IMR-90 (cell line): ENCODE data around the gene BMP3. TPM values are rescaled to one million over a fixed set of nuclear protein-coding genes. Genes with fewer than 3 reads are reported as not detected.

Source experiments
- ATAC-seq: fragments of 200-7000 bp; cut with Tn5 transposase; 2 replicates; pipeline ENCODE4 v1.9.1; 2020; ENCODE audit warnings: low read depth, mild to moderate bottlenecking, moderate library complexity
- BruUV-seq: library from RNA; stranded (reverse); fragments of 400-500 nt; replicated peaks from 2 replicates; lab custom pipeline; 2021; lab: Mats Ljungman, UMichigan
- CTCF ChIA-PET: fragments of 300-600 bp; formaldehyde crosslinking; extraction: SDS; loops from one replicate; lab custom pipeline; 2021; ENCODE audit warnings: antibody characterized with exemption; lab: Yijun Ruan, JAX
- POLR2A ChIA-PET: fragments of 300-600 bp; sonication (Branson Sonifier 250); formaldehyde crosslinking; loops from one replicate; lab custom pipeline; 2022; ENCODE audit warnings: antibody characterized with exemption; ENCODE audit not compliant: unreplicated experiment; lab: Charles Lee
- DNase-seq: peaks from one replicate; pipeline ENCODE4 v3.0.0; 2013
- H2AFZ ChIP-seq: replicated peaks from 2 replicates; pipeline ENCODE3; 2013; ENCODE audit warnings: low read length, mild to moderate bottlenecking; ENCODE audit not compliant: poor library complexity
- H2AK5ac ChIP-seq: 2 replicates; pipeline ENCODE4 v1.6.1; 2013; ENCODE audit warnings: low read depth, low read length, inconsistent platforms
- H2AK9ac ChIP-seq: replicated peaks from 2 replicates; pipeline ENCODE3; 2013; ENCODE audit warnings: mild to moderate bottlenecking, low read depth, low read length, moderate library complexity; ENCODE audit not compliant: poor library complexity
- H2BK120ac ChIP-seq: 2 replicates; pipeline ENCODE4 v1.6.1; 2013; ENCODE audit warnings: low read depth, low read length, inconsistent platforms
- H2BK15ac ChIP-seq: 3 replicates; pipeline ENCODE4 v1.6.1; 2013; ENCODE audit warnings: low read depth, low read length, inconsistent platforms
- H2BK20ac ChIP-seq: 2 replicates; pipeline ENCODE4 v1.6.1; 2013; ENCODE audit warnings: low read depth, mild to moderate bottlenecking, inconsistent platforms, low read length, moderate library complexity
- H2BK5ac ChIP-seq: 2 replicates; pipeline ENCODE4 v1.6.1; 2013; ENCODE audit warnings: mild to moderate bottlenecking, low read depth, low read length, inconsistent platforms; ENCODE audit not compliant: poor library complexity, severe bottlenecking
- H3K14ac ChIP-seq: replicated peaks from 2 replicates; pipeline ENCODE4 v1.6.1; 2013; ENCODE audit warnings: low read depth, low read length, inconsistent platforms
- H3K18ac ChIP-seq: 2 replicates; pipeline ENCODE4 v1.6.1; 2013; ENCODE audit warnings: low read depth, low read length, control low read depth
- H3K23ac ChIP-seq: 2 replicates; pipeline ENCODE4 v1.6.1; 2013; ENCODE audit warnings: low read depth, low read length, inconsistent platforms
- H3K27ac ChIP-seq: 2 replicates; pipeline ENCODE4 v1.5.1; 2013; ENCODE audit warnings: mild to moderate bottlenecking, control low read depth, low read length; ENCODE audit not compliant: insufficient read depth
- H3K27me3 ChIP-seq: 2 replicates; pipeline ENCODE4 v1.6.1; 2013; ENCODE audit warnings: low read length; ENCODE audit not compliant: control insufficient read depth, insufficient read depth
- H3K36me3 ChIP-seq: 2 replicates; pipeline ENCODE4 v1.6.1; 2013; ENCODE audit warnings: low read length, mixed read lengths; ENCODE audit not compliant: control insufficient read depth, insufficient read depth
- H3K4ac ChIP-seq: 2 replicates; pipeline ENCODE4 v1.6.1; 2013; ENCODE audit warnings: low read depth, low read length, inconsistent platforms
- H3K4me1 ChIP-seq: 2 replicates; pipeline ENCODE4 v1.6.1; 2013; ENCODE audit warnings: low read length, mixed read lengths; ENCODE audit not compliant: control insufficient read depth, insufficient read depth
- H3K4me2 ChIP-seq: 2 replicates; pipeline ENCODE4 v1.6.1; 2013; ENCODE audit warnings: low read depth, mild to moderate bottlenecking, control low read depth, low read length, moderate library complexity
- H3K4me3 ChIP-seq: 2 replicates; pipeline ENCODE4 v1.5.1; 2013; ENCODE audit warnings: low read depth, mild to moderate bottlenecking, control low read depth, low read length, moderate library complexity; ENCODE audit not compliant: insufficient read depth
- H3K56ac ChIP-seq: 2 replicates; pipeline ENCODE4 v1.6.1; 2013; ENCODE audit warnings: low read length, inconsistent platforms; ENCODE audit not compliant: insufficient read depth; ENCODE audit errors: extremely low read depth
- H3K79me1 ChIP-seq, 2 experiments: 2 replicates each; pipeline ENCODE4 v1.6.1; 2013; ENCODE audit warnings: low read length in 2 of 2, inconsistent platforms in 1 of 2, low read depth in 1 of 2
- H3K9ac ChIP-seq: 2 replicates; pipeline ENCODE4 v1.6.1; 2013; ENCODE audit warnings: low read depth, low read length, control low read depth
- H3K9me1 ChIP-seq: 2 replicates; pipeline ENCODE4 v1.6.1; 2013; ENCODE audit warnings: low read length, inconsistent platforms; ENCODE audit not compliant: insufficient read depth
- H3K9me3 ChIP-seq: 2 replicates; pipeline ENCODE4 v1.6.1; 2013; ENCODE audit warnings: low read length; ENCODE audit not compliant: control insufficient read depth, insufficient read depth
- H4K20me1 ChIP-seq: 2 replicates; pipeline ENCODE4 v1.6.1; 2013; ENCODE audit warnings: low read length, inconsistent platforms; ENCODE audit not compliant: insufficient read depth
- H4K5ac ChIP-seq: 2 replicates; pipeline ENCODE4 v1.6.1; 2013; ENCODE audit warnings: mild to moderate bottlenecking, low read depth, low read length, control low read depth
- H4K8ac ChIP-seq, 2 experiments: 2 replicates each; pipeline ENCODE4 v1.6.1; 2013; ENCODE audit warnings: low read depth in 2 of 2, low read length in 2 of 2, control low read depth in 1 of 2, inconsistent platforms in 1 of 2
- H4K91ac ChIP-seq: 2 replicates; pipeline ENCODE4 v1.6.1; 2013; ENCODE audit warnings: low read depth, low read length, inconsistent platforms; ENCODE audit not compliant: insufficient read depth
- BHLHE40 ChIP-seq: fragments of 150-350 bp; IDR thresholded peaks from 2 replicates; pipeline ENCODE4 v1.6.1; 2016; ENCODE audit warnings: mild to moderate bottlenecking, low read depth, low read length
- CEBPB ChIP-seq: IDR thresholded peaks from 2 replicates; pipeline ENCODE4 v1.6.1; 2012; ENCODE audit warnings: low read depth, low read length, improper control_type of control experiment
- CHD1 ChIP-seq: IDR thresholded peaks from 2 replicates; pipeline ENCODE4 v1.6.1; 2012; ENCODE audit warnings: low read depth, low read length, improper control_type of control experiment
- CTCF ChIP-seq: conservative IDR thresholded peaks from 2 replicates; pipeline ENCODE4 v1.5.1; 2012; ENCODE audit warnings: mild to moderate bottlenecking, low read depth, low read length, improper control_type of control experiment
- FOS ChIP-seq: fragments of 150-350 bp; IDR thresholded peaks from 2 replicates; pipeline ENCODE4 v1.6.1; 2016; ENCODE audit warnings: low read depth, low read length
- MAFK ChIP-seq: IDR thresholded peaks from 2 replicates; pipeline ENCODE4 v1.6.1; 2012; ENCODE audit warnings: low read depth, low read length, improper control_type of control experiment
- MAZ ChIP-seq: IDR thresholded peaks from 2 replicates; pipeline ENCODE4 v1.6.1; 2012; ENCODE audit warnings: low read depth, mild to moderate bottlenecking, low read length, improper control_type of control experiment, moderate library complexity, borderline replicate concordance
- MXI1 ChIP-seq: IDR thresholded peaks from 2 replicates; pipeline ENCODE4 v1.6.1; 2012; ENCODE audit warnings: low read depth, mild to moderate bottlenecking, low read length, moderate library complexity, borderline replicate concordance
- NFE2L2 ChIP-seq: fragments of 150-350 bp; IDR thresholded peaks from 2 replicates; pipeline ENCODE4 v1.6.1; 2016; ENCODE audit warnings: low read depth, mild to moderate bottlenecking, low read length
- POLR2A ChIP-seq: IDR thresholded peaks from 2 replicates; pipeline ENCODE4 v1.6.1; 2012; ENCODE audit warnings: mild to moderate bottlenecking, low read depth, low read length
- RAD21 ChIP-seq: IDR thresholded peaks from 2 replicates; pipeline ENCODE4 v1.6.1; 2012; ENCODE audit warnings: low read length, improper control_type of control experiment
- RCOR1 ChIP-seq: IDR thresholded peaks from 2 replicates; pipeline ENCODE4 v1.6.1; 2012; ENCODE audit warnings: mild to moderate bottlenecking, low read length, improper control_type of control experiment; ENCODE audit not compliant: insufficient replicate concordance
- RFX5 ChIP-seq: IDR thresholded peaks from 2 replicates; pipeline ENCODE4 v1.8.0; 2012; ENCODE audit warnings: low read depth, mild to moderate bottlenecking, low read length, moderate library complexity
- SMC3 ChIP-seq: fragments of 150-350 bp; IDR thresholded peaks from 2 replicates; pipeline ENCODE4 v1.6.1; 2016; ENCODE audit warnings: low read depth, mild to moderate bottlenecking, antibody characterized with exemption, low read length, moderate library complexity
- USF2 ChIP-seq: fragments of 150-350 bp; IDR thresholded peaks from 2 replicates; pipeline ENCODE4 v1.6.1; 2017; ENCODE audit warnings: mild to moderate bottlenecking, antibody characterized with exemption, low read length, low read depth
- WGBS, 2 experiments: methylation state at CpG; one replicate each; pipeline versions ENCODE4 v1.1.5 to v1.1.7; 2013; ENCODE audit warnings: missing lambda C conversion rate in 2 of 2; ENCODE audit not compliant: insufficient read length in 1 of 2; ENCODE audit errors: extremely low coverage in 2 of 2; 5-methylcytosine and 5-hydroxymethylcytosine counted together
- dilution Hi-C: fragments of 300-500 bp; cut with HindIII; formaldehyde crosslinking; loops from one replicate; pipeline ENCODE4 v1.14.3; 2018; ENCODE audit warnings: low sequenced_read_pairs; ENCODE audit not compliant: unreplicated experiment
- in situ Hi-C: fragments of 300-500 bp; cut with MboI; formaldehyde crosslinking; loops from 3 replicates; pipeline ENCODE4 v1.14.3; 2019; ENCODE audit warnings: low sequenced_read_pairs, inconsistent platforms, mixed read lengths
- intact Hi-C: fragments of 100-400 bp; cut with micrococcal nuclease; formaldehyde crosslinking; loops from 2 replicates; pipeline ENCODE4 v1.10.0; 2022
- polyA plus RNA-seq, 3 experiments: library from polyadenylated mRNA; depleted of rRNA; stranded (reverse); fragments of >200 nt; gene quantifications; 2 replicates each; pipeline ENCODE4 v1.2.3, GENCODE V29; 2012; ENCODE audit warnings: low replicate concordance in 1 of 3
- total RNA-seq: library from RNA; depleted of rRNA; stranded (reverse); fragments of >200 nt; gene quantifications from 2 replicates; pipeline ENCODE4 v1.2.3, GENCODE V29; 2012
- TF ChIP-seq, protein P1 (sequence below): fragments of 150-350 bp; IDR thresholded peaks from 2 replicates; pipeline ENCODE4 v1.6.1; 2016; ENCODE audit warnings: low read depth, mild to moderate bottlenecking, low read length, moderate library complexity, borderline replicate concordance

BMP3 gene
- total and polyA plus RNA-seq, 2 of the 4 experiments (the other 2 are of a cell fraction): under 0.01 to 0.10 TPM

DNA sequence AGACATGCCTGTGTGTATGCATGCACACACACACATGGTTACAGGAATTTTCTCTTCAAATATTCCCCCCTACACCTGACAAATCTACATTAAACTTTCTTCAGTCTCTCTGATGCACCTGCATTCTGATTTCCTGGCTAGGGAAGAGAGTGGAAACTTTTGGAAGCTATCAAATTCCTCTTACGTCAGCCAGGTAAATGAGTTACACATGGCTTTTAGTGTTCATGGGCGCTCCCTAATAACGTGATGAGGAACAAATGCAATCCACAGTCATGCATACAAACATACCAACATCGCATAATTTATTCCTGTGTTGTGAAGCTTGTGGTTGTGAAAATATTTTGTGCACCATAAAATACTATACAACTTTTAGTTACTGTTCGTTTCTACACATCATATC, 34.9 kb downstream of the BMP3 start:
- H2BK120ac ChIP-seq: no peak overlapping the region
- H3K18ac ChIP-seq: no peak overlapping the region
- H4K91ac ChIP-seq: no peak overlapping the region
- H4K20me1 ChIP-seq: no peaks in the 10 kb centered on the region
- WGBS, 2 experiments: no CpG with 5 or more reads among the region's 5 CpGs
- POLR2A ChIA-PET: no interaction called here
- H3K56ac ChIP-seq: no peak overlapping the region
- H3K27me3 ChIP-seq: no peaks in the 10 kb centered on the region; the same call in 1 of the 2 replicates
- no peak overlapping the region for H4K5ac ChIP-seq
- H3K79me1 ChIP-seq: no peaks in the 10 kb centered on the region
- no TSS peak for BruUV-seq
- no peak overlapping the region for H3K23ac ChIP-seq
- TF ChIP-seq MXI1 (no peak), RAD21 (no peak), BHLHE40 (no peak), RCOR1 (no peak), NFE2L2 (no peak), CTCF (no peak), USF2 (no peak), SMC3 (no peak), MAFK (no peak), CEBPB (no peak), RFX5 (no peak), POLR2A (no peak), MAZ (no peak), CHD1 (no peak), FOS (no peak)
- TF ChIP-seq, protein P1, sequence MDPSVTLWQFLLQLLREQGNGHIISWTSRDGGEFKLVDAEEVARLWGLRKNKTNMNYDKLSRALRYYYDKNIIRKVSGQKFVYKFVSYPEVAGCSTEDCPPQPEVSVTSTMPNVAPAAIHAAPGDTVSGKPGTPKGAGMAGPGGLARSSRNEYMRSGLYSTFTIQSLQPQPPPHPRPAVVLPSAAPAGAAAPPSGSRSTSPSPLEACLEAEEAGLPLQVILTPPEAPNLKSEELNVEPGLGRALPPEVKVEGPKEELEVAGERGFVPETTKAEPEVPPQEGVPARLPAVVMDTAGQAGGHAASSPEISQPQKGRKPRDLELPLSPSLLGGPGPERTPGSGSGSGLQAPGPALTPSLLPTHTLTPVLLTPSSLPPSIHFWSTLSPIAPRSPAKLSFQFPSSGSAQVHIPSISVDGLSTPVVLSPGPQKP: no peak
- H3K4ac ChIP-seq: no peak overlapping the region
- no peak overlapping the region for H4K8ac ChIP-seq
- in situ Hi-C loops (loop anchor here (5.0 kb wide), 1 partner anchor 287 kb away; no protein-coding TSS in a partner anchor), intact Hi-C loops (loop anchor here (5.0 to 10.0 kb wide), 2 partner anchors 777 to 1139 kb away; no protein-coding TSS in a partner anchor), dilution Hi-C loops (no loop called here)
- no peak overlapping the region for H2BK5ac ChIP-seq
- no peak overlapping the region for H2AK9ac ChIP-seq
- H2AFZ ChIP-seq: no peak overlapping the region
- no peak overlapping the region for H3K9ac ChIP-seq
- no peaks in the 10 kb centered on the region for H3K9me3 ChIP-seq
- CTCF ChIA-PET: interaction anchor here (0.5 to 1.1 kb wide), 2 partner anchors 287 to 454 kb away, joined by 3 read pairs; no protein-coding TSS in a partner anchor
- H2BK15ac ChIP-seq: no peak overlapping the region
- no peaks in the 10 kb centered on the region for H3K36me3 ChIP-seq
- H3K9me1 ChIP-seq: no peaks in the 10 kb centered on the region; the same call in 1 of the 2 replicates
- H3K4me2 ChIP-seq: no peak overlapping the region
- no peak overlapping the region for H2AK5ac ChIP-seq
- ATAC-seq (no peak), DNase-seq (no peak)
- no peak overlapping the region for H2BK20ac ChIP-seq
- H3K4me1 ChIP-seq: peaks cover 7% of the 10 kb centered on the region; the same call in 1 of the 2 replicates
- no peak overlapping the region for H3K14ac ChIP-seq
- H3K4me3 ChIP-seq: no peak overlapping the region
- H3K27ac ChIP-seq: no peak overlapping the region
